HepG2 (cell line): ENCODE results near the gene ANG. TPM values are rescaled to one million over a fixed set of nuclear protein-coding genes. Genes with fewer than 3 reads are reported as not detected.

Experiments used
- ARID5B ChIP-seq: IDR thresholded peaks from 2 replicates; pipeline ENCODE4 v1.4.0; 2020; ENCODE audit warnings: mild to moderate bottlenecking, missing genetic modification reagents
- GFI1 ChIP-seq: sonication (generic); formaldehyde crosslinking; IDR thresholded peaks from 2 replicates; pipeline ENCODE4 v1.5.0; 2020; ENCODE audit warnings: missing genetic modification reagents, mild to moderate bottlenecking, borderline replicate concordance
- MAFK ChIP-seq, 2 experiments: IDR thresholded peaks in 1 of 2; conservative IDR thresholded peaks in 1 of 2; 2 replicates each; pipeline ENCODE4 v1.6.1; 2011; ENCODE audit warnings: improper control_type of control experiment in 2 of 2, low read length in 2 of 2
- PBX2 ChIP-seq: IDR thresholded peaks from 2 replicates; pipeline ENCODE4 v1.6.1; 2016; ENCODE audit warnings: control low read depth
- RAD51 ChIP-seq: fragments of 450-650 bp; IDR thresholded peaks from 2 replicates; pipeline ENCODE4 v1.6.1; 2016; ENCODE audit warnings: borderline replicate concordance
- RERE ChIP-seq: IDR thresholded peaks from 2 replicates; pipeline ENCODE4 v1.6.1; 2016; ENCODE audit warnings: low read depth, missing genetic modification reagents, missing compliant biosample characterization
- U2AF1 ChIP-seq: fragments of 200-400 bp; formaldehyde crosslinking; optimal IDR thresholded peaks from 2 replicates; pipeline ENCODE3; 2017; ENCODE audit warnings: mild to moderate bottlenecking, low read depth, low read length
- ZNF318 ChIP-seq: sonication (generic); formaldehyde crosslinking; IDR thresholded peaks from 2 replicates; pipeline ENCODE4 v1.4.0; 2020; ENCODE audit warnings: mild to moderate bottlenecking, missing genetic modification reagents
- ZNF562 ChIP-seq: sonication (generic); formaldehyde crosslinking; IDR thresholded peaks from 2 replicates; pipeline ENCODE4 v1.8.0; 2022; ENCODE audit warnings: missing genetic modification reagents, borderline replicate concordance
- polyA plus RNA-seq, 8 experiments: library from polyadenylated mRNA; depleted of rRNA in 3 of 8; stranded (reverse) in 7 of 8; unstranded in 1 of 8; fragments of >200 nt; fragmentation: Illumina TruSeq in 4 of 8; extraction: Trizol in 4 of 8; gene quantifications; 2 replicates each; pipeline versions ENCODE4 v1.2.1 to v1.2.3, GENCODE V29; 2011 to 2016; ENCODE audit warnings: low read depth in 4 of 8, missing spikeins in 1 of 8, mixed read lengths in 1 of 8; ENCODE audit not compliant: insufficient read depth in 1 of 8
- total RNA-seq, 5 experiments: library from RNA; depleted of rRNA; stranded (reverse); fragments of >200 nt; fragmentation: Illumina TruSeq; extraction: Trizol; gene quantifications; 2 replicates each; pipeline ENCODE4 v1.2.3, GENCODE V29; 2016; ENCODE audit warnings: low read depth in 1 of 5

The ANG gene
- total and polyA plus RNA-seq, 2 of the 13 experiments (the other 11 are each of a cell fraction or from before 2014, with no cell fraction given): 83.6 to 401 TPM

- TF ChIP-seq ZNF318 (CRISPR knock-in tag) (no peak), PBX2 (CRISPR knock-in tag) (no peak), RAD51 (no peak), GFI1 (CRISPR knock-in tag) (no peak), RERE (CRISPR knock-in tag) (no peak), U2AF1 (no peak), ARID5B (no peak; the same call in 1 of the 2 replicates), MAFK (conservative IDR thresholded peaks at IDR 0.05 in 1 of 2, IDR thresholded peaks at IDR 0.05 in 1 of 2; ENCODE audit: low read length in 2 of 2) (no peak), ZNF562 (no peak)
These were observed at the start of gene ANG (continued) for GRCh38 chr14:20688167-20688839.
